ENCODE results near the gene PDE7B.

Gene PDE7B

DNA sequence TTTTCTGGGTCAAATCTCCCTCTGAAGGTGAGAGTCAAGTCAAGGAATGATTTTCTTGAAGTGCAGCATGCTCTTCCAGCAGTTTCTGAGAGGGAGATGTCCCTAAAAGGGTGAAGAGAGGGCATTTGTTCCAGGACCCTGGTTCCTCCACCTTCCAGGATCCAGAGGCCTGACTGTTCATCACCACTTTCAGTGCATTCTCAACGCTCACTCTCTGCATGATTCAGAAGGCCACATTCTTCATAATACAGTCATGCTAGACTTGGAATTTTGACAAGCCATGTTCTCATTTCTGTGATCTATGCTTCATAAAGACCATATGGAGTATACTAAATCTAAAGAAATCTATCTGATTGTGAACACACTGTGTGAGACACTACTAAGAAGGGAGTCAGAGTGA is 85.1 kb downstream of the PDE7B start:
- H4K20me1 ChIP-seq (ENCODE audit: insufficient read depth, low read length, poor library complexity, severe bottlenecking): no peaks in the 10 kb centered on the region
- no peaks in the 10 kb centered on the region for H3K4me1 ChIP-seq (ENCODE audit: insufficient read depth, low read length, poor library complexity, severe bottlenecking)
- no peaks in the 10 kb centered on the region for H3K9me2 ChIP-seq (replicated peaks; ENCODE audit: low read depth, low read length)
- H3F3A ChIP-seq (ENCODE audit: low read depth): no peaks in the 10 kb centered on the region
- TF ChIP-seq, protein P1, sequence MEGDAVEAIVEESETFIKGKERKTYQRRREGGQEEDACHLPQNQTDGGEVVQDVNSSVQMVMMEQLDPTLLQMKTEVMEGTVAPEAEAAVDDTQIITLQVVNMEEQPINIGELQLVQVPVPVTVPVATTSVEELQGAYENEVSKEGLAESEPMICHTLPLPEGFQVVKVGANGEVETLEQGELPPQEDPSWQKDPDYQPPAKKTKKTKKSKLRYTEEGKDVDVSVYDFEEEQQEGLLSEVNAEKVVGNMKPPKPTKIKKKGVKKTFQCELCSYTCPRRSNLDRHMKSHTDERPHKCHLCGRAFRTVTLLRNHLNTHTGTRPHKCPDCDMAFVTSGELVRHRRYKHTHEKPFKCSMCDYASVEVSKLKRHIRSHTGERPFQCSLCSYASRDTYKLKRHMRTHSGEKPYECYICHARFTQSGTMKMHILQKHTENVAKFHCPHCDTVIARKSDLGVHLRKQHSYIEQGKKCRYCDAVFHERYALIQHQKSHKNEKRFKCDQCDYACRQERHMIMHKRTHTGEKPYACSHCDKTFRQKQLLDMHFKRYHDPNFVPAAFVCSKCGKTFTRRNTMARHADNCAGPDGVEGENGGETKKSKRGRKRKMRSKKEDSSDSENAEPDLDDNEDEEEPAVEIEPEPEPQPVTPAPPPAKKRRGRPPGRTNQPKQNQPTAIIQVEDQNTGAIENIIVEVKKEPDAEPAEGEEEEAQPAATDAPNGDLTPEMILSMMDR (conservative IDR thresholded peaks at IDR 0.05; ENCODE audit: low read length): no peak
- no peak for TF ChIP-seq EZH2phosphoT487 (IDR thresholded peaks at IDR 0.05; ENCODE audit: borderline replicate concordance)
- H3K36me3 ChIP-seq (ENCODE audit: insufficient read depth, low read length): no peaks in the 10 kb centered on the region
- H3K4me3 ChIP-seq (ENCODE audit: low read length, poor library complexity, severe bottlenecking): no peak overlapping the region
- no peaks in the 10 kb centered on the region for H3K9me3 ChIP-seq (ENCODE audit: insufficient read depth, low read depth, low read length)
- no peak overlapping the region for H3K4me2 ChIP-seq (ENCODE audit: low read depth, low read length, poor library complexity, severe bottlenecking)
- no peak overlapping the region for H3K9ac ChIP-seq (ENCODE audit: low read depth, low read length, poor library complexity, severe bottlenecking)
- H2AFZ ChIP-seq (ENCODE audit: low read length): no peak overlapping the region
- no peaks in the 10 kb centered on the region for H3K79me2 ChIP-seq (ENCODE audit: insufficient read depth, low read length)
- no peaks in the 10 kb centered on the region for H3K27me3 ChIP-seq (ENCODE audit: insufficient read depth, low read length, poor library complexity, severe bottlenecking)

DNA sequence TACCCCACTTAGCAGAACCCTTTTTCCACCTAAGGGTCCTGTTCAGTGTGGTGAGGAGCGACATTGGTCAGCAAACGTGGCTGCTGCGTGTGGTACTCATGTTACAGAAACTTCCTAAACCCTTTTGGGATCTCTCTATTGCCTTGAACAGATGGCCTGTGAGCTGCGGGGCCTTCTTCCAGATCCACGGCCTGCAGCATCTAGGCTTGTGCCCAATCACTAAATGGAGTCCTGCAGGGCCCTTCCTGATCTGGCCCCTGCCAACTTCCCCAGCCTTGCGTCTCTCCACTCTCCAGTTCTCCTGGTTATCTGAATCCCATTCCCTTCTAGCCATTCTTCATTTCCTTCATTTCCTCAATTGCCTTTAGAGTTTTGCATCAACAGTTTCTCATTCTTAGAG is 85.6 kb downstream of the PDE7B start:
- no peak overlapping the region for H3K4me2 ChIP-seq (ENCODE audit: low read depth, low read length, poor library complexity, severe bottlenecking)
- no peak overlapping the region for H2AFZ ChIP-seq (ENCODE audit: low read length)
- H3K9me3 ChIP-seq (ENCODE audit: insufficient read depth, low read depth, low read length): no peaks in the 10 kb centered on the region
- H3K9me2 ChIP-seq (replicated peaks; ENCODE audit: low read depth, low read length): no peaks in the 10 kb centered on the region
- TF ChIP-seq EZH2phosphoT487 (IDR thresholded peaks at IDR 0.05; ENCODE audit: borderline replicate concordance): no peak
- TF ChIP-seq, protein P1 (conservative IDR thresholded peaks at IDR 0.05; ENCODE audit: low read length): no peak
- H3K27me3 ChIP-seq (ENCODE audit: insufficient read depth, low read length, poor library complexity, severe bottlenecking): no peaks in the 10 kb centered on the region
- no peak overlapping the region for H3K9ac ChIP-seq (ENCODE audit: low read depth, low read length, poor library complexity, severe bottlenecking)
- no peaks in the 10 kb centered on the region for H3F3A ChIP-seq (ENCODE audit: low read depth)
- H3K4me1 ChIP-seq (ENCODE audit: insufficient read depth, low read length, poor library complexity, severe bottlenecking): no peaks in the 10 kb centered on the region
- H3K36me3 ChIP-seq (ENCODE audit: insufficient read depth, low read length): no peaks in the 10 kb centered on the region
- H3K79me2 ChIP-seq (ENCODE audit: insufficient read depth, low read length): no peaks in the 10 kb centered on the region
- H4K20me1 ChIP-seq (ENCODE audit: insufficient read depth, low read length, poor library complexity, severe bottlenecking): no peaks in the 10 kb centered on the region
- no peak overlapping the region for H3K4me3 ChIP-seq (ENCODE audit: low read length, poor library complexity, severe bottlenecking)

DNA sequence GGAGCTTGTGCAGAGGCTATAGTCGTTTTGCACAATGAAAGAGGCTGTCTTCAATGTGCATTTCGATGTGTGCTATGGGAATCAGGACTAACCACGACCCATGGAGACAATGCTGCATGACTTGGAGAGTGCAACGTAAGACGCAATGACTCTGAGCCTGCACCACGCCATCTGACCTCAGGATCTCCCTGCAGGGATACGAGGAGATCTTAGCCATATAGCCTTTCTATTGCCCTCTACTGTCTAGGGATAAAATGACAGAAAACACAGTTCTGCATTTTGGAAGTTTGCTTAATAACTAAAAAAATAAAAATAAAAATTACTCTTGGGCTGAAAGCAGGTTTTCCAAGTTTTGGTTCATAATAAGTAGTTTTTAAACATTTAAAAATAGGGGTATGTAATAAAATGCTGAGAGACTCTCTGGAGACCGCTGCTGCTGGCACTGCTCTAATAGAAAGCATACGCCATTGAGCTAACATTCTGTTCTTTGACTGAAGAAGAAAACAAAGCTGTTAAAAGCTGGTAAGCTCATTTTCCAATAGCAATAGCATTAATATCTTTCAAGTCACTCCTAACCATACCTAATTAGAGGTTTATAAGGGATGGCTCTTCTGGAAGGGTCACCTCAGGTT is 87.2 kb downstream of the PDE7B start:
- H3K9me3 ChIP-seq (ENCODE audit: insufficient read depth, low read depth, low read length): no peaks in the 10 kb centered on the region
- no peaks in the 10 kb centered on the region for H3K36me3 ChIP-seq (ENCODE audit: insufficient read depth, low read length)
- no peak overlapping the region for H3K4me3 ChIP-seq (ENCODE audit: low read length, poor library complexity, severe bottlenecking)
- no peak overlapping the region for H3K9ac ChIP-seq (ENCODE audit: low read depth, low read length, poor library complexity, severe bottlenecking)
- H3K4me1 ChIP-seq (ENCODE audit: insufficient read depth, low read length, poor library complexity, severe bottlenecking): no peaks in the 10 kb centered on the region
- H3F3A ChIP-seq (ENCODE audit: low read depth): no peaks in the 10 kb centered on the region
- no peaks in the 10 kb centered on the region for H3K27me3 ChIP-seq (ENCODE audit: insufficient read depth, low read length, poor library complexity, severe bottlenecking)
- no peak overlapping the region for H2AFZ ChIP-seq (ENCODE audit: low read length)
- no peak overlapping the region for H3K4me2 ChIP-seq (ENCODE audit: low read depth, low read length, poor library complexity, severe bottlenecking)
- H3K9me2 ChIP-seq (replicated peaks; ENCODE audit: low read depth, low read length): no peaks in the 10 kb centered on the region
- H4K20me1 ChIP-seq (ENCODE audit: insufficient read depth, low read length, poor library complexity, severe bottlenecking): no peaks in the 10 kb centered on the region
- H3K79me2 ChIP-seq (ENCODE audit: insufficient read depth, low read length): no peaks in the 10 kb centered on the region
- TF ChIP-seq, protein P1 (conservative IDR thresholded peaks at IDR 0.05; ENCODE audit: low read length): peak; percentile 53
- no peak for TF ChIP-seq EZH2phosphoT487 (IDR thresholded peaks at IDR 0.05; ENCODE audit: borderline replicate concordance)
